CD4-positive, alpha-beta T cell treated with Interferon gamma for 1 hour (primary cell): Measurements from ENCODE around the gene RRP8.

ENCODE experiments used
- DNase-seq: peaks from one replicate; pipeline ENCODE4 v3.0.0-alpha.2; 2020

The RRP8 gene

DNA sequence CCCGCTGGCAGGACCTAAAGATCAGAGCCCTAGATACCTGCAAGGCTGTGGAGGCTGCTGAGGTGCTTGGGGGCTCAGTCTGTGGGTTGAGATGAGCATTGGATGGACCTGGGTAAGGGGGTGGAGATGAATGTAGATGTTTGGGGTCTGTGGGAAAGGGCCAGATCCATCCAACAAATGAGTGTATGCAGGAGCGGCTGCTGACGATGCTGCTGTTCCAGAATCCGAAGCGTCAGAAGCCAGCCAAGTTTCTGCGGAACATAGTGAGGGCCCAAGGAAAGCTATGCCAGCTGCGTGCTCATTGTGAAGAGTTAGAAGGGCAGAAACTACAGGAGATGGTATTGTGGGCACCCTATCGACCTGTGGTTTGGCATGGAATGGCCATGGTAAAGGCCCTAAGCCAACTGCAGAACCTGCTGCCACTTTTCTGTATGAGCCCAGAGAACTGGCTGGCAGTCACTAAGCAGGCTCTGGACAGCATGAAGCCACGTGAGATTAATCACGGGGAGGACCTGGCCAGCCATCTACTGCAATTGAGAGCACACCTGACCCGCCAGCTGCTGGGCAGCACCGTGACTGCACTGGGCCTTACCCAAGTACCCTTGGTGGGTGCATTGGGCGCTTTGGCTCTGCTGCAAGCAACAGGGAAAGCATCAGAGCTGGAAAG lies 36.6 kb downstream of the RRP8 start:
- DNase-seq: no peak

DNA sequence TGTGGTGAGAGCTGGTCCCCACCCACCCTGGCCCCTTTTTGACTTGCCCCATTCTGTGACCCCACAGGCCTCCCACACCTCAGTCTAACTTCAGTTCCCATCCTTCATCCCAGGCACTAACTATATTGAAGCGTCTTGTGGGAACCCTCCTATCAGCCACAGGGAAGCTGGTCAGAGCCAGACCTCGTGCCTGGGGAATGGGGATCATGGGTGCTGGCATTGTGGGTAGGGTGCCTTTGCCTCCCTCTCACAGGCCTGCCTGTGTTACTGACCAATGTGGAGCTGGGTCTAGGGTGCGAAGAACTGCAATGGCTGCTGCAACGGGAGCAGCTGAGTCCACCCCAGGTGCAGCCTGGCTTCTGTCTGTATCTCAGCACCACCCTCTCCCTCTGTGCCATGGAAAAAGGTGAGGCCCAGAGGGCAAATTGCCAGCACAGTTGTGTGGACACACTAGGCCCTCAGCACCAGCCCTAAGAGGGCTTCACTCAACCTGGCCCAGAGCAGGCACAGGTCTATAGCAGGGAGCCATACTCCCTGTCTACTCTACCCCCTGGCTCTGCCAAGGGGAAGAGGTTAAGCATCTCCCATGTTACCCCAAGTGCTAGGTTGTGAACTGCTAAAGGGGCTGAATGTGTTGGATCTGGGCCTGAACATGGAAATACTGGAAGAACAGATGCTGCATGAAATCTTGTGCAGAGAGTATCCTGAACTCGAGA lies 37.3 kb downstream of the RRP8 start:
- no peak for DNase-seq

DNA sequence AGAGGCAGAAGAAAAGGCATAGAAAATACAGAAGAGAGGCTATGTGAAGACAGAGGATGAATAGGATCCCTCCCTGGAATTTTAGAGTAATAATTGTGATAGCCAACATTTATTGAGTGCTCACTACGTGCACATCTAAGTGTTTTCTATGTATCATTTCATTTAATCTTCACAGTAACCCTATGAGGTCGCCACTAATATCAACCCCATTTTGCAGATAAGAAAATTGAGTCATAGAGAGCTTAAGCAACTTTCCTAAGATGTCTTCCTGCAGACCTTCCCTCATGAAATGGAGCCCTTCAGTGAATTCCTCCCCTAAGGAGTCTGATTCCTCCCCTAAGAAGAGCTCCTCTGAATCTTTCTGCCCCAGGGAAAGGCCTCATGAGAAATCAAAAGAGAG lies 38.1 kb downstream of the RRP8 start:
- no peak for DNase-seq

DNA sequence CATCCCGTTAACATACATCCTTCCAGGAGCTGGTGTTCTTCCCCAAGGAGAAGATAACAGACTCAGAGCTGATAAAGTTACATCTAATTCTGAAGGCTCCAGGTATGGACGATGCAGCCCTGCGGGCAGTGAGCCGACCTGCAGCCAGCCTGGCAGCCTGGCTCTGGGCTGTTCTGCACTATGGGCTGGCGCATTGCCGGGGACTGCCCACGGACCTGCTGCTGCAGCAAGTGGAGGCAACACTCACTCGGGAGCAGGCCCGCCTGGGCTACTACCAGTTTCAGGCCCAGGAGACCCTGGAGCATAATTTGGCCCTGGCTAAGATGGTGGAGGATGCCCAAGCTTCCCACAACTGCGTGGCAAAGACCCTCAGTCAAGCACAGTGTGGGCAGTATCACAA lies 39.7 kb downstream of the RRP8 start:
- DNase-seq: no peak

DNA sequence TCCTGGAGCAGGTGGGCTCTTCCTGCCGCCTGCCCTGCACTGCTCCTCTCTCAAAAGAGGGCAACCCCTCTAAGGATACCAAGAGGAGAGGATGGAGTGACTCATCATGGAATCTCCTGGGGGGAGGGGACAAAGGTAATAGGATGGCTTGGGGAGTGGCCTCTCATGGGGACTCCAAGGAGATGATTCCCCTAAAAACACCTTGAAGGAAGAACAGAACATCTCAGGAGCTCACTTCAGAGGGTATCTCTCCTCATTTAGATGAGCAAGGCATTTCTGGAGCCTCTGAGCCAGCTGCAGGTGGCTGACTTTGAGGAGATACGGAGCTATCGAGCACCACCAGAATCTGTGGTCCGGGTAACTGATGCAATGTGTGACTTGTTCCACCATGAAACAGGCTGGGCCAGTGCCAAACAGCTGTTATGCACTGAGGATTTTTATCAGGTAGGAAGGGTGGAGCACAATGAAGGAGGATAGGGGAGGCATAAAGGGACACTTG lies 40.2 kb downstream of the RRP8 start:
- DNase-seq: no peak

DNA sequence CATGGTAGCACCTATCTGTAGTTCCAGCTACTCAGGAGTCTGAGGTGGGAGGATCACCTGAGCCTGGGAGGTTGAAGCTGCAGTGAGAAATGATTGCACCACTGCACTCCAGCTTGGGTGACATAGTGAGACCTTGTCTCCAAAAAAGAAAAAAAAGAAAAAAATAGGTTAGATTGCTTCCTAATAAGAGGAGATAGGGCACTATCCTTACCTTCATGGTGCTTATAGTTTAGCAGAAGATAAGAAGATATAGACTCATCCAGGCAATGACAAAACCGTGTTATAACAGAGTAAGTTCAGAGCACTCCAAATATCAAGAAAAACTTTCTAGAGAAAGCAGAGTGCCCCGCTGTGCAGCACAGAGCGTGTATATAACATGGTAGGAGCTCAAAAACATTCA lies 42.1 kb downstream of the RRP8 start:
- DNase-seq: no peak

DNA sequence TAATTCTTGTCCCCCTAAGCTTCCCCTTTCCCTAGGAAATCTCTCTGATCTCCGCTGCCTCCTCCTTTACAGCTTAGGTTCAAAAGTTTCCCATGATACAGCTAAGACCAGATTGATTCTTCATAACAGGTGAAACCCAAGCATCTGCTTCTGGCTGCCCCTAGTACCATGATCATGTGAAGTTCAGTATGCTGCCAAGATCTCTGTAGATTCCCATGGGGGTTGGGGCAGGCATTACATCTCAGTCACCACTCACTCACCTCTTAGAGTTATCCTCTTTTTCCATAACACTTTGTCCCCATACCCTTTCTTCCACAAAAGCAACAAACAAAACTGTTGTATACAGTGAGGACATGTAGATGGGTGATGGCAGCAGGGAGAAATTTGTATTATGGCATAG lies 44.0 kb downstream of the RRP8 start:
- no peak for DNase-seq

DNA sequence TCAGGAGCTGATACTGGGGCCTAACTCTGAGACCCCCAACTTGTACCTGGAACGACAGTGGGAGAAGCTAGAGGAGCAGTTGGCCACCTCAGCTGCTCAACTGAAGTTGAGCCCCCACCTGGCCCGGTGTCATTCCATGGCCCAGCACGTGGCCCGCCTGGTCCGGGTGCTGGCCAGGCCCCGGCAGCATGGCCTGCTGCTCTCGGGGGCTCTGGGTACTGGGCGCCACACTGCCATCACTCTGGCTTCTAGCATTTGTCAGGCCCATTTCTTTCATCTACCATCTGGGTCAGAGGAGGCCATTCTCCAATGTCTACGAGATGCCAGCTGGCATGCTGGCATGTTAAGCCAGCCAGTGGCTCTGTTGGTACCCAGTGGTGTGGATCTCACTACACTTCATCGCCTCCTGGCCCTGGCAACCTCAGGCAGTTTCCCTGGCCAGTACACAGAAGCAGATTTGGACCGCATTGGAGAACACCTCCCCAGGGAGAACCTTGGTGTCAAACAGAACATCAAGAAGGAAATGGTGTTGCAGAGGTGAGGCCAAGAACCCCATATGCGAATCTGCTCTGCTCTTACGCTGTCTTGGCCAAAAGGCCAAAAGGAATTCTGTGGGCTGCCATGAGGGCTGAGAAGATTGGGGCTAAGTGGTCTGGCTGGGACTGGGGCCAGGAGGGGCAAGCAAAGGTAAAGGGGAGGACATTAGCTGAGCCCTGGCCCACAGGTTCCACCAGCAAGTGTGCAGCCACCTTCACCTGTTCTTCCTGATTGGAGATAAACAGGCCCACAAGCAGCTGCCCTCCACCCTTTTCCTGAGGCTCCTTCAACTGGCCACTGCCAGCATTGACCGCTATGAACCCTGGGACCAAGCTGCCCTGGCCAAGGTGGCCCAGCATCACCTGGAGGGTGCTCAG lies 45.4 kb downstream of the RRP8 start:
- no peak for DNase-seq

DNA sequence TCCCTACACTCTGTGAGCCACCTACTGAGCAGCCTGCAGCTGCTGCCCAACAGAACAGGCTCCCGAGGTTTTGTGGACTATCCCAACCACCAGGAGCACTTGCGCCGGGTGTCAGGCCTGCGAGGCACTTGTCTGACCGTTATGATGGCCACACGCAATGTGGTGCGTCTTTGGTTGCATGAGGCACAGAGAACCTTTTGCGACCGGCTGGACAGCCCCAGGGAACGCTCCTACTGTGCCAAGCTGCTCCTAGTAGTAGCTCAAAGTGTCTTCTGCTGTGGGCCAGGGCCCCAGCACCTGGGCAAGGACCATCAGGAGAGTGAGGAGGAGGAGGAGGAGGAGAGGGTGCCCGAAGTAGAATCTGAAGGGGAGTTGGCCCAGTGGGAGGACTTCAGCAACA lies 46.4 kb downstream of the RRP8 start:
- no peak for DNase-seq

DNA sequence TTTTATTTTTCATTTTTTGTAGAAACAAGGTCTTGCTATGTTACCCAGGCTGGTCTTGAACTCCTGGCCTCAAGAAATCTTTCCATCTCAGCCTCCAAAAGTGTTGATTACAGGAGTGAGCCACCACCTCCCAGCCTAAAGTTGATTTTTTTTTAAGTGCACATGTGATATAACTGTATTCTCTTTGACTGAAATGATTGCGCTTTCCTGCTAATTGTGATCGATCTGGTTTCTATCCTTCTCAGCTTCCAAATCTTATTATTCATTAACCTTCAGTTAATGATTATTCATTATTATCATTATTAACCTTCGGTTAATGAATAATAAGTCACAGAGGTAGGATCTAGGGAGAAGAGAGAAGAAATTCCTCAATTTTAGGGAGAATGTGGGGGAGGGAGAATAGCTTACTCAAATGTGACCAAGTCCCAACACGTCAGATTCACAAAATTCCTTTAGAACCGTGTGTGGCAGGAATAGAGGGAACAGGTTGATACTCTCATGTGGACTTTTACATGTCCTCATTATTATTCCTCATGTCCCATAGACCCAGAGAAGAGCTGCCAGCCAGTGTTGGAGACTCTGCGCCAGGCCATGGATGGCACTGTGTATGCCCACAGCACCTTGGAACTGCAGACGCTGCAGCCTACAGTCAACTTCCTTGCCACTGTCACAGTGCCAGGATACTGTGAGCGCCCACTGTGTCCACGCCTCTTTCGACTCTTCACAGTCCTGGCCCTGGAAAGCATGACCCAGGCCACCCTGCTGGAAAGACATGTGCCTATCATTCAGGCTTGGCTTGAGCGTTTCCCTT lies 47.1 kb downstream of the RRP8 start:
- DNase-seq: no peak

DNA sequence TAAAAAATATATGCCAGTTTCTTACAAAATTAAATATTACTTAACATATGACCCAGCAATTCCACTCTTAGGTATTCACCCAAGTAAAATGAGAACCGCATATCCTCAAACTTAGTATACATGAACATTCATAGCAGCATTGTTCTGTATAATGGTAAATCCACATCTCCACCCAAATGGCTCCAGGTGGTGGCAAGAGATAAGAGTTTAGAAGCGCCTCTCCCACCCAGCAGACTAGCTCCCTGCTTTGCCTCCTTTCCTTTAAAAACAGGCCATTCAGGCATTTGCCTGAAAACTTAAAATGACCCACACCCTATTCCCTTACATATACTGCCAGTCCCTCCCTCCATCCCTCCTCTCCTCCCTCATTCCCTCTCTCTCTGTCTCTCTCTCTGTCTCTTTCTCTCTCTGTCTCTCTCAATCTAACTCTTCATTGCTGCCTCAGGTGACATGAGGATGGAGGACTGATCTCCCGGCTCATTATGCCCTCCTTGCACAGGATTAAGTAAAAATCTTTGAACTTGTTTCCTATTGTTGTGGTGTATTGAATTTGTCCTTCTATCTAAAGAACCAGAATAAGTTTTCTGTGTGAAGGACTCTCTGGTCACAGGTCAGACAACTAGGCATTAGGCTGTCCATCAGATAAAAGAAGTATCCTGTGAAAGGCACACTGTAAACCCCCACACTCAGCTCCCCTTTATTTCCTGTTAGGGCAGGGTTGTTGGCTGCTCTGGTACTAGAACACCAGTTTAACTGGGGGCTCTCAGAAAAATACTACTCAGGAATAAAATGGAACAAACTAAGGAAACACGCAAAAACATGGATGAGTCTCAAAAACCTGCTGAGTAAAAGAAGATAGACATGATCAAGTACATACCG lies 48.3 kb downstream of the RRP8 start:
- no peak for DNase-seq

DNA sequence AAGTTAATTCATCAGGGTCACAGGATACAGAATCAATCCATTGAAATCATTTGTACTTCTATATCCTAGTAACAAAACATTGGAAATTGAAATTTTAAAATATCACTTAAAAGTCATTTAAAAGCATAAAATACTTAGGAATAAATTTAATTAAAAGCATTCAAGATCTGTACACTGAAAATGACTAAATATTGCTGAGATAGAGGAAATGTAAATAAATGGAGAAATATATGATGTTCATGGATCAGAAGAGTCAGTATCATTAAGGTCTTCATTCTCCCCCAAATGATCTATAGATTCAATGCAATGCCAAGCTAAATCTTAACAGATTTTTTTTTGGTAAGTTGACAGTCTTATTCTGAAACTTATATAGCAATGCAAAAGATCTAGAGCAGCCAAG lies 49.8 kb downstream of the RRP8 start:
- no peak for DNase-seq

DNA sequence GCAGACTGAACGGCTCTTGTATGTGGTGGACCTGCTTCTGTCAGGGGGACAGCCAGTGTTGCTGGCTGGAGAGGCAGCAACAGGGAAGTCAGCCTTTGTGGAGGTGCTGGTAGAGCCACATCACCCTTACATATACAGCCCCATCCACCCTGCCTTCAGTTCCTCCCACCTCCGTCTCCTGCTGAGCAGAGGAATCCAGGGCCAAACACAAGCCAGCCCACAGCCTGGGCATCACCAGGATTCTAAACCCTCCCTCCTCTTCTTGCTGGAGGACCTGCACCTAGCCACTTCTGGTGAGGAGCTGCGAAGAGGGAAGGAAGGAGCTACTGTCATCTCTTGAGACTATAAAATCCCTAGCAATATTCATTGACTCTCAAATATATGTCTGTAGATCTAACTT lies 54.8 kb downstream of the RRP8 start:
- DNase-seq: no peak

DNA sequence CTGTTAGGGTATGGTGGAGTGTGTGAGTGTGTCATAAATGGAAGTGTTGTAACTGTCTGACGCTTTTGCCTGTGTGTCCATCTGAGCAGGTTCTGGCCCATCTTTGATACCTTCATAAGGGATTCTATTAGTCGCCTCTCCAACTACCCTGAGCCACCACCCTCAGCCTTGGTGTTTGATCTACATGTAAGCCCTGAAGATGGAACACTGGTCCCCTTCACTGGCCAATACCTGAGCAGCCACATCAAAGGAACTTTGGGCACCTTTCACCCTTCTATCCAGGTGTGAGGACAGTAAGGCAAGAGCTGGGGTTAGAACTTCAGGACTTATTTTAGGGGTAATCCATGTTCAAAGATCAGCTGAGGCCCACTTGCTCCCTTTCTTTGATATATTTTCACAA lies 55.3 kb downstream of the RRP8 start:
- DNase-seq: no peak

DNA sequence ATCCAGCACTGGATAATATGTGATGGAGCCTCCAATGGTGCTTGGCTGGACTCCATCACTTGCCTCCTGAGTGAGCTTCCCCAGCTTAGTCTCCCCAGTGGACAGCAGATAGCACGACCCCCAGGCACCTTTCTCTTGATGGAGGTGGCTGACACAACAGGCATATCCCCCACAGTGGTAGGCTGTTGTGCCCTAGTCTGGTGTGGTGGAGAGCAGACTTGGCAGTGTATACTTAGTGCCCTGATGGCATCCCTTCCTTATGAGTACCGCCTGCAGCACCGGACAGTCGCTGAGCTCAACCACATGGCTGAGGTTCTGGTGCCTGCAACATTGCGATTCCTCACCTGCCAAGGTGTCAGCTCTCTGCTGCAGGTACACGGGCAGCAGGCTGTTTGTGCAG lies 56.2 kb downstream of the RRP8 start:
- no peak for DNase-seq

DNA sequence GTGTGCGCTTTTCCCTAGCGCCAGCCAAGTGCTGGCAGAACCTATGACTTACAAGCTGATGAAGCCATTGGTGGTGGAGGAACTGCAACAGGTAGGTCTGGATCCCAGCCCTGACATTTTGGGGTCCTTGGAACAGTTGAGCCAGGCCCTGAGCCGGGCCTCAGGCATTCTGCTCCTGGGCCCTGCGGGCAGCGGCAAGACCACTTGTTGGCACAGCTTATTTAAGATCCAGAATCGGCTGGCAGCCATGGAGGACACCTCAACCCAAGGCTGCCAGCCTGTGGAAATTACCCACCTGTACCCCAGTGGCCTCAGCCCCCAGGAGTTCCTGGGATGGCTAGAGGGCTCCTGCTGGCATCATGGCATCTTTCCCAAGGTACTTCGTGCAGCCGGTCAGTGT lies 56.7 kb downstream of the RRP8 start:
- no peak for DNase-seq

DNA sequence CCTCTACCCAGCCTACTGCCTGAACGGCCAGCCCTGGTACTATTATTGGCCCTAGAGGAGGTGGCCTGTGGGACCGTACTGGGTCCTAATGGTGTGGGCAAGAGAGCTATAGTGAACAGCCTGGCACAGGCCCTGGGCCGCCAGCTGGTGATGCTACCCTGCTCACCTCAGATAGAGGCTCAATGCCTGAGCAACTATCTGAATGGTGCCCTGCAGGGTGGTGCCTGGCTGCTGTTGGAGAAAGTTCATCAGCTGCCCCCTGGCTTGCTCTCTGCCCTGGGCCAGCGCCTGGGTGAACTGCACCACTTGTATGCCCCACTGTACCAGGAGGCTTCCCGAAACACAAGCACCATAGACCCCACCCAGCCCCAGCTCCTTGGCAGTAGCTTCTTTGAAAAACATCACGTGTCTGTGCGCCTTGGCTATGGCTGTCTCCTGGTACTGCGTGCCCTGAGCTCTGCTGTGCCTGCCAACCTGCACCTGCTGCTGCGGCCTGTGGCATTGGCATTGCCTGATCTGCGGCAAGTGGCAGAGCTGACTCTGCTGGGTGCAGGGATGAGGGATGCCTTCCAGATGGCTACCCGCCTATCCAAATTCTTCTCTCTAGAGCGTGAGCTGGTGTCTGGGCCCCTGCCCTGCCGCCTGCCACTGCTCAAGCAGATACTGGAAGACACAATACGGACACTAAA lies 57.4 kb downstream of the RRP8 start:
- no peak for DNase-seq
